ENCODE data around the gene PYCARD.

Gene PYCARD

GRCh38 chr16:31184888-31185287, 17.7 kb downstream of the PYCARD start:
- TF ChIP-seq REST (IDR thresholded peaks at IDR 0.05; ENCODE audit: insufficient read depth in 1 of 2, low read depth in 2 of 2, low read length in 2 of 2) (no peak), TAF1 (IDR thresholded peaks at IDR 0.05; ENCODE audit: borderline replicate concordance, insufficient read depth, low read length) (no peak), SIN3A (IDR thresholded peaks at IDR 0.05; ENCODE audit: borderline replicate concordance, insufficient read depth, low read length) (no peak), FOXP2 (optimal IDR thresholded peaks at IDR 0.05; ENCODE audit: borderline replicate concordance, extremely low read depth, extremely low read length, insufficient read depth) (no peak), POLR2AphosphoS5 (IDR thresholded peaks at IDR 0.05; ENCODE audit: low read depth, low read length) (no peak)

GRCh38 chr16:31183432-31184428, 18.8 kb downstream of the PYCARD start:
- TF ChIP-seq TAF1 (IDR thresholded peaks at IDR 0.05; ENCODE audit: borderline replicate concordance, insufficient read depth, low read length) (no peak), REST (IDR thresholded peaks at IDR 0.05; ENCODE audit: insufficient read depth in 1 of 2, low read depth in 2 of 2, low read length in 2 of 2) (no peak), POLR2AphosphoS5 (IDR thresholded peaks at IDR 0.05; ENCODE audit: low read depth, low read length) (no peak), SIN3A (IDR thresholded peaks at IDR 0.05; ENCODE audit: borderline replicate concordance, insufficient read depth, low read length) (no peak), FOXP2 (optimal IDR thresholded peaks at IDR 0.05; ENCODE audit: borderline replicate concordance, extremely low read depth, extremely low read length, insufficient read depth) (no peak)

- TF ChIP-seq SIN3A (IDR thresholded peaks at IDR 0.05; ENCODE audit: borderline replicate concordance, insufficient read depth, low read length) = no peak
- TF ChIP-seq POLR2AphosphoS5 (IDR thresholded peaks at IDR 0.05; ENCODE audit: low read depth, low read length) = no peak
- no peak for TF ChIP-seq REST (IDR thresholded peaks at IDR 0.05; ENCODE audit: insufficient read depth in 1 of 2, low read depth in 2 of 2, low read length in 2 of 2)
- no peak for TF ChIP-seq TAF1 (IDR thresholded peaks at IDR 0.05; ENCODE audit: borderline replicate concordance, insufficient read depth, low read length)
- TF ChIP-seq FOXP2 (optimal IDR thresholded peaks at IDR 0.05; ENCODE audit: borderline replicate concordance, extremely low read depth, extremely low read length, insufficient read depth) = no peak
Measured at GRCh38 chr16:31182391-31182790, 20.2 kb downstream of the PYCARD start.

- TF ChIP-seq TAF1 (IDR thresholded peaks at IDR 0.05; ENCODE audit: borderline replicate concordance, insufficient read depth, low read length) = no peak
- no peak for TF ChIP-seq FOXP2 (optimal IDR thresholded peaks at IDR 0.05; ENCODE audit: borderline replicate concordance, extremely low read depth, extremely low read length, insufficient read depth)
- peak; percentile 40; the same call in 1 of the 2 replicates for TF ChIP-seq SIN3A (IDR thresholded peaks at IDR 0.05; ENCODE audit: borderline replicate concordance, insufficient read depth, low read length)
- no peak for TF ChIP-seq POLR2AphosphoS5 (IDR thresholded peaks at IDR 0.05; ENCODE audit: low read depth, low read length)
- TF ChIP-seq REST (IDR thresholded peaks at IDR 0.05; ENCODE audit: insufficient read depth in 1 of 2, low read depth in 2 of 2, low read length in 2 of 2) = no peak
Measured at GRCh38 chr16:31181102-31181830, 21.3 kb downstream of the PYCARD start.
